Stomach (tissue), 4 donors: ENCODE measurements around the gene NUB1.

Source experiments
- POLR2A ChIP-seq, 4 donors: fragments of 450-650 bp; IDR thresholded peaks; one replicate each; pipeline ENCODE4 v1.6.1; 2016; ENCODE audit warnings: antibody characterized with exemption in 4 of 4, control low read depth in 2 of 4, mild to moderate bottlenecking in 1 of 4, moderate library complexity in 1 of 4
- TF ChIP-seq, protein P1 (sequence below), 7 experiments: fragments of 450-650 bp in 4 of 7; fragments of 200-600 bp in 3 of 7; sonication (generic) in 3 of 7; IDR thresholded peaks; one replicate each; pipeline ENCODE4 v1.5.1; 2016 to 2019; ENCODE audit warnings: antibody characterized with exemption in 7 of 7, control low read depth in 2 of 7, mild to moderate bottlenecking in 1 of 7

DNA sequence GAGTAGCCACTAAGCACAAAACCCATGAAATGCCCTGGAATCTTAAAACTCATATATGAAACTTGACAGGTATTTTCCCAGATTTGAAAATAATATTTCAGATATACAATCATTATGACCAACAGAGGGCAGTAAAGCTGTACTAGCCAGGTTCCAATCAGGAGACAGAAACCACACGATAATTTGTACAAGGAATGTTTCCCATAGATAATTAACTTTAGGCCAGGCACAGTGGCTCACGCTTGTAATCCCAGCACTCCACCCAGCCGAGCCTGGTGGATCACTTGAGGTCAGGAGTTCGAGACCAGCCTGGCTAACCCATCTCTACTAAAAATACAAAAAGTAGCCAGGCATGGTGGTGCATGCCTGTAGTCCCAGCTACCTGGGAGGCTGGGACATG is 31.0 kb upstream of the NUB1 start:
- TF ChIP-seq, protein P1, sequence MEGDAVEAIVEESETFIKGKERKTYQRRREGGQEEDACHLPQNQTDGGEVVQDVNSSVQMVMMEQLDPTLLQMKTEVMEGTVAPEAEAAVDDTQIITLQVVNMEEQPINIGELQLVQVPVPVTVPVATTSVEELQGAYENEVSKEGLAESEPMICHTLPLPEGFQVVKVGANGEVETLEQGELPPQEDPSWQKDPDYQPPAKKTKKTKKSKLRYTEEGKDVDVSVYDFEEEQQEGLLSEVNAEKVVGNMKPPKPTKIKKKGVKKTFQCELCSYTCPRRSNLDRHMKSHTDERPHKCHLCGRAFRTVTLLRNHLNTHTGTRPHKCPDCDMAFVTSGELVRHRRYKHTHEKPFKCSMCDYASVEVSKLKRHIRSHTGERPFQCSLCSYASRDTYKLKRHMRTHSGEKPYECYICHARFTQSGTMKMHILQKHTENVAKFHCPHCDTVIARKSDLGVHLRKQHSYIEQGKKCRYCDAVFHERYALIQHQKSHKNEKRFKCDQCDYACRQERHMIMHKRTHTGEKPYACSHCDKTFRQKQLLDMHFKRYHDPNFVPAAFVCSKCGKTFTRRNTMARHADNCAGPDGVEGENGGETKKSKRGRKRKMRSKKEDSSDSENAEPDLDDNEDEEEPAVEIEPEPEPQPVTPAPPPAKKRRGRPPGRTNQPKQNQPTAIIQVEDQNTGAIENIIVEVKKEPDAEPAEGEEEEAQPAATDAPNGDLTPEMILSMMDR (IDR thresholded peaks at IDR 0.05) = peak in 2 of 7 experiments; percentile 30 to 38
- TF ChIP-seq POLR2A (IDR thresholded peaks at IDR 0.05) = no peak
